K562 treated with DMSO at 1 percent for 24 hours (cell line): ENCODE measurements around the gene GOLGA8R. TPM values are rescaled to one million over a fixed set of nuclear protein-coding genes. Genes with fewer than 3 reads are reported as not detected.

ENCODE experiments used
- total RNA-seq: library from RNA; unstranded; fragments of 300-600 nt; gene quantifications from 2 replicates; pipeline ENCODE4 v1.2.3, GENCODE V29; 2022; ENCODE audit warnings: low read depth; ENCODE audit not compliant: insufficient read depth

The GOLGA8R gene
- total RNA-seq, result 0.24 and 0.52 TPM in 2 replicates

GRCh38 chr15:30414160-30414559 lies at the start of gene GOLGA8R:
TSS of gene GOLGA8R (minus strand) at chr15:30414260. CDS start at chr15:30414162, 98 bp downstream.

GRCh38 chr15:30392766-30393663 lies 21.0 kb downstream of the GOLGA8R start, which contains the start of gene CHRFAM7A:
TSS of gene CHRFAM7A (minus strand) at chr15:30393540. CDS start at chr15:30383351, 10,189 bp downstream.

Other genes starting within 250 kb of the GOLGA8R start
- gene CHRFAM7A, start 20.7 kb downstream of the GOLGA8R start, total RNA-seq, result 0.09 TPM in 1 of 2 replicates, not detected in the other
- 0.20 TPM in 1 of 2 replicates, not detected in the other for gene GOLGA8Q, start 137.8 kb upstream of the GOLGA8R start, total RNA-seq
- gene GOLGA8H, start 189.8 kb upstream of the GOLGA8R start, total RNA-seq, result not detected in 2 replicates